ENCODE results near the gene TSPAN7. TPM values are rescaled to one million over a fixed set of nuclear protein-coding genes. Genes with fewer than 3 reads are reported as not detected.
A peak's percentile ranks its signal among the peaks of the same experiment; 100 is the strongest.

Gene TSPAN7
- total RNA-seq, 1 donor = 0.09 TPM

- no peak for DNase-seq (ENCODE audit: low read depth)
- TF ChIP-seq CTCF (IDR thresholded peaks at IDR 0.05; ENCODE audit: insufficient read depth, low read length) = no peak
- no peak overlapping the region for H3K4me3 ChIP-seq (ENCODE audit: low read depth, low read length)
Observed at GRCh38 chrX:38657562-38657961, 96.2 kb downstream of the TSPAN7 start.

DNA sequence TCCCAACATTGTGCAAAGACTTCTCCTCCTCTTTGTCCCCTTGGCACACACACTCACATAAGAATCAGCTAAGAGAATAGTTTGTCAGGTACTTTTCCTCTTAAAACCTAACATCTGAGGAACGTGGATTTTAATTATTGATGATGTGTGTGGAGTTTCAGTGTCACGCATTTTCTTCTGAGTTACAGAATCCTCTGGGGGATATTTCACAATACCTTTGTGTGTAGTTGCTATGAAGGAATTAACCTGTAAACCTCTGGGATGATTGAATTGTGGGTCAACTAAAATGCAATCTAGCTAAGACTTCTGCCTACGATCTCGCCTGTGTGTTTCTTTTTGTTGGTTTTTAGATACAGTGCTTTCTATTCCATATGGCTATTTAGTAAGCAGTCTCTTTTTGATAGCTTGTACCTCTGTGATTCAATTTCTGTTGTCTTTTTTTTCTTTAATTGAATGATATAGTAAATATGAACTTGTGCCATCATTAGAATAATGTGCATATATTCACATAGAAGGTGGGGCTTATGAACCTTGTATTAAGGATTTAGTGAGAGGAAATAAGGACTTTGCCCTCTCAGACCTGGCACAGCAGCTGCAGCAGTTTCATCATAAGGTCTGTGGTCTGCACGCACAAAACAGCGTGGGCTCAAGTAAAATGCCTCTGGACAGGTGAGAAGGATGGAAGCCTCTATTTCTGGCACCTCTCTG lies 99.2 kb downstream of the TSPAN7 start:
- no peak overlapping the region for H3K4me3 ChIP-seq (ENCODE audit: low read depth, low read length)
- no peak for DNase-seq (ENCODE audit: low read depth)
- no peak for TF ChIP-seq CTCF (IDR thresholded peaks at IDR 0.05; ENCODE audit: insufficient read depth, low read length)

GRCh38 chrX:38661103-38661441 lies 99.7 kb downstream of the TSPAN7 start:
- no peak overlapping the region for H3K4me3 ChIP-seq (ENCODE audit: low read depth, low read length)
- no peak for DNase-seq (ENCODE audit: low read depth)
- TF ChIP-seq CTCF (IDR thresholded peaks at IDR 0.05; ENCODE audit: insufficient read depth, low read length) = no peak

DNA sequence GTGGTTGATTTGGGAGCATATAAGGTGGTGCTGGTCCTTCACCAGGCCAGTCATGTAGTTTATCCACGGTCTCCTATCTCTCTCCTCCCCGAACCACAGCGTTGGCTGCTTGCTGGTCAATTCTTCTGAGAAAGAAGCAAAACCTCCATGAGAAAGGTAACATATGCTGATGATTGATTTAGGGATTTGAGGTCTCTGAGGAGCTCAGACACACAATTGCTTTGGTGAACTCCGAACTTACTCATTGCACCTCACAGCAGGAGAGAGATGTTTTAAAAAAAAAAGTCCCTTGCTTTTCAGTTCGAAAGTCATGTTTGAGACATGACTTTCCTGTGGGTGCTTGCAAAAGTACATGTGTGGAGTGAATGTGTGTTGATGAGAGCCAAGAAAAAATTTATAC lies 100.2 kb downstream of the TSPAN7 start:
- no peak overlapping the region for H3K4me3 ChIP-seq (ENCODE audit: low read depth, low read length)
- DNase-seq (ENCODE audit: low read depth) = no peak
- TF ChIP-seq CTCF (IDR thresholded peaks at IDR 0.05; ENCODE audit: insufficient read depth, low read length) = no peak

GRCh38 chrX:38662640-38663039 lies 101.3 kb downstream of the TSPAN7 start:
- TF ChIP-seq CTCF (IDR thresholded peaks at IDR 0.05; ENCODE audit: insufficient read depth, low read length) = no peak
- no peak for DNase-seq (ENCODE audit: low read depth)
- no peak overlapping the region for H3K4me3 ChIP-seq (ENCODE audit: low read depth, low read length)

- peak; percentile 51 for TF ChIP-seq CTCF (IDR thresholded peaks at IDR 0.05; ENCODE audit: insufficient read depth, low read length)
- peak; percentile 61 for DNase-seq (ENCODE audit: low read depth)
- no peak overlapping the region for H3K4me3 ChIP-seq (ENCODE audit: low read depth, low read length)
Observed at GRCh38 chrX:38664285-38664684, 102.9 kb downstream of the TSPAN7 start.

GRCh38 chrX:38666909-38667308 lies 105.6 kb downstream of the TSPAN7 start:
- no peak overlapping the region for H3K4me3 ChIP-seq (ENCODE audit: low read depth, low read length)
- no peak for TF ChIP-seq CTCF (IDR thresholded peaks at IDR 0.05; ENCODE audit: insufficient read depth, low read length)
- DNase-seq (ENCODE audit: low read depth) = no peak

Data from fibroblast of the aortic adventitia (primary cell).